ENCODE data around the gene CAPN15. TPM values are rescaled to one million over a fixed set of nuclear protein-coding genes. Genes with fewer than 3 reads are reported as not detected.

The CAPN15 gene
- total RNA-seq, 4 donors from 2014 or later, result 22.3 to 37.8 (median 27.4) TPM

DNA sequence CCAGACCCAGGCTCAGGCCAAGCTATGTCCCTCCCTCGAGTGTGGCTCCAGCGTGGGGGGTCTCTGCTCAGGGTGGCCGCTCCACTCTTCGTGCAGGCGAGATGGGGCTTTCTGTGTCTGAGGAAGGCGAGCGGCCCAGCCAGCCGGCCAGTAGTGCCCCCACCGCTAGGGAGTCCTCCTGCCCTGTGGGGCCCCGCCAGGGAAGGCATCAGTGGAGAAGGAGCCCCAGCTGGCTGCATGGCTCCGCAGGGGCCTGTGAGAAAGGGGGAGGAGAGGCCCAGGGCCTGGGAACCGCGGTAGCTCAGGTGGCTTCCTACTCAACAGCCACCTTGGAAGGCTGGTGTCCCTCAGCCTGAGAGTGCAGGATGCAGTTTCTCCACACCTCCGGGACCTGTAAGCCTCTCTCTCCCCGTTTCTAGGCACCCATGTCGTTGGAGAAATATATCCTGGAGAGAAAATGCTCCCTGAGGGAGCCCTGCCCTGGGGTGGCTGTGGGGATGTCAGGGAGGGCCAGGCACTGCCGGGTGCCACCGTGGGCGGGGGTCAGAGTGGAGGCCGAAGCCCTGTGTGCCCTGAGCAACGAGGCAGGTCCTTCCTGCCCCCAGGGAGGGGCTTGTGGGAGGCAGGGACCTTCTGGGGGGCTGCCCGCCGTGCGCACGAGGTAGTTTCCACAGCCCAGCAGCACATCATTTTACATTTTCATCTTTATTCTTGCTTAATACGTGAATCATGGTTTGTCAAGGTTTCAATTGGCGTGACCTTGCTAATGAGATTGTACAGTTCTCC lies 45.5 kb downstream of the CAPN15 start:
- DNase-seq, result no peak
- H3K36me3 ChIP-seq, result no peaks in the 10 kb centered on the region
- in situ Hi-C loops (cut with MboI; ENCODE audit: low sequenced_read_pairs in 4 of 4), result no loop called here
- TF ChIP-seq, protein P1, sequence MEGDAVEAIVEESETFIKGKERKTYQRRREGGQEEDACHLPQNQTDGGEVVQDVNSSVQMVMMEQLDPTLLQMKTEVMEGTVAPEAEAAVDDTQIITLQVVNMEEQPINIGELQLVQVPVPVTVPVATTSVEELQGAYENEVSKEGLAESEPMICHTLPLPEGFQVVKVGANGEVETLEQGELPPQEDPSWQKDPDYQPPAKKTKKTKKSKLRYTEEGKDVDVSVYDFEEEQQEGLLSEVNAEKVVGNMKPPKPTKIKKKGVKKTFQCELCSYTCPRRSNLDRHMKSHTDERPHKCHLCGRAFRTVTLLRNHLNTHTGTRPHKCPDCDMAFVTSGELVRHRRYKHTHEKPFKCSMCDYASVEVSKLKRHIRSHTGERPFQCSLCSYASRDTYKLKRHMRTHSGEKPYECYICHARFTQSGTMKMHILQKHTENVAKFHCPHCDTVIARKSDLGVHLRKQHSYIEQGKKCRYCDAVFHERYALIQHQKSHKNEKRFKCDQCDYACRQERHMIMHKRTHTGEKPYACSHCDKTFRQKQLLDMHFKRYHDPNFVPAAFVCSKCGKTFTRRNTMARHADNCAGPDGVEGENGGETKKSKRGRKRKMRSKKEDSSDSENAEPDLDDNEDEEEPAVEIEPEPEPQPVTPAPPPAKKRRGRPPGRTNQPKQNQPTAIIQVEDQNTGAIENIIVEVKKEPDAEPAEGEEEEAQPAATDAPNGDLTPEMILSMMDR (IDR thresholded peaks at IDR 0.05 in 4 of 5, conservative IDR thresholded peaks at IDR 0.05 in 1 of 5), result no peak
- TF ChIP-seq POLR2A (IDR thresholded peaks at IDR 0.05), result no peak
- H3K27me3 ChIP-seq, result no peaks in the 10 kb centered on the region
- no peak overlapping the region for H3K27ac ChIP-seq
- no peaks in the 10 kb centered on the region for H3K9me3 ChIP-seq
- peaks cover 12 to 15% of the 10 kb centered on the region in 2 donors for H3K4me1 ChIP-seq
- no peak for ATAC-seq
- no peak overlapping the region for H3K4me3 ChIP-seq
- intact Hi-C loops (cut with DNase I; ENCODE audit: low total_unique reads), result no loop called here

DNA sequence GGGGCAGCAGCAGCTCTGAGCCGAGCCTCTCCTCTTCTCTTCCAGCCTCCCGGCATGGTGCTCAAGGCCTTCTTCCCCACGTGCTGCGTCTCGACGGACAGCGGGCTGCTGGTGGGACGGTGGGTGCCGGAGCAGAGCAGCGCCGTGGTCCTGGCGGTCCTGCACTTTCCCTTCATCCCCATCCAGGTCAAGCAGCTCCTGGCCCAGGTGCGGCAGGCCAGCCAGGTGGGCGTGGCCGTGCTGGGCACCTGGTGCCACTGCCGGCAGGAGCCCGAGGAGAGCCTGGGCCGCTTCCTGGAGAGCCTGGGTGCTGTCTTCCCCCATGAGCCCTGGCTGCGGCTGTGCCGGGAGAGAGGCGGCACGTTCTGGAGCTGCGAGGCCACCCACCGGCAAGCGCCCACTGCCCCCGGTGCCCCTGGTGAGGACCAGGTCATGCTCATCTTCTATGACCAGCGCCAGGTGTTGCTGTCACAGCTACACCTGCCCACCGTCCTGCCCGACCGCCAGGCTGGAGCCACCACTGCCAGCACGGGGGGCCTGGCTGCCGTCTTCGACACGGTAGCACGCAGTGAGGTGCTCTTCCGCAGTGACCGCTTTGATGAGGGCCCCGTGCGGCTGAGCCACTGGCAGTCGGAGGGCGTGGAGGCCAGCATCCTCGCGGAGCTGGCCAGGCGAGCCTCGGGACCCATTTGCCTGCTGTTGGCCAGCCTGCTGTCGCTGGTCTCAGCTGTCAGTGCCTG lies 46.7 kb downstream of the CAPN15 start:
- H3K36me3 ChIP-seq, result no peaks in the 10 kb centered on the region
- DNase-seq, result no peak
- H3K27me3 ChIP-seq, result no peaks in the 10 kb centered on the region
- no peak overlapping the region for H3K27ac ChIP-seq
- TF ChIP-seq, protein P1 (IDR thresholded peaks at IDR 0.05 in 4 of 5, conservative IDR thresholded peaks at IDR 0.05 in 1 of 5), result no peak
- no peak for TF ChIP-seq POLR2A (IDR thresholded peaks at IDR 0.05)
- ATAC-seq, result no peak
- no peaks in the 10 kb centered on the region for H3K9me3 ChIP-seq
- in situ Hi-C loops (cut with MboI; ENCODE audit: low sequenced_read_pairs in 4 of 4) (no loop called here), intact Hi-C loops (cut with DNase I; ENCODE audit: low total_unique reads) (no loop called here)
- H3K4me3 ChIP-seq, result no peak overlapping the region
- H3K4me1 ChIP-seq, result peaks cover 7 to 10% of the 10 kb centered on the region in 2 donors

DNA sequence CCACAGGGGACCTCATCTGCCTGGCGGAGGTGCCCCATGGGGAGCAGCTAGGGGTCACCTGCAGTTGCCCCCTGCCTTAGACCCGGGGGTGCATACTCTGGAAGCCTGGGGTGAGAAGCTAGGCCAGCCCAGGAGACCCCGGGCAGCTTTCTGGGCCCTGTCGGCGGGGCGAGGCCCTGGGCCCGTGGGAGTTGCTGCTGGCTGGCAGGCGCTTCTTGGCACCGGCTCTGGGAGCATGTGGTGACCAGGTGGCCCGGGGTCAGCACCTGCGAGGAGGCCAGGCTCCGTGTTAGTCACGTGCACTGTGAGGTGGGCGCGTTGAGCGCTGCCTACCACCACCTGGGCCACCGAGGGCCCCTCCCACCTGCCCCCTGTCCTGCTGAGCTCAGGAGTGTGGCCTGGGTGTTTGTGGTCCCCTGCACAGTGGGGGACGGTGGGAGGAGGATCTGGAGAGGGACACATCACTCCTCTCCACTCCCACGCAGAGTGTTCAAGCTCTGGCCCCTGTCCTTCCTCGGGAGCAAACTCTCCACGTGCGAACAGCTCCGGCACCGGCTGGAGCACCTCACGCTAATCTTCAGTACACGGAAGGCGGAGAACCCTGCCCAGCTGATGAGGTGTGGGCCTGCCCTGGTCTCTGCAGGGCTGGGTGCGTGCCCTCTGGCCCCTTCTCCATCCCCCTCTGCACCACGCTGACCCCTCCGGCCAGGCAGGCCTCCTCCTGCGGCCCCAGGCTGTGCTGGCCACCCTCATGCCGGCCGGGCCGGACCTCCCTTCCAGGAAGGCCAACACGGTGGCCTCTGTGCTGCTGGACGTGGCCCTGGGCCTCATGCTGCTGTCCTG lies 48.1 kb downstream of the CAPN15 start:
- in situ Hi-C loops (cut with MboI; ENCODE audit: low sequenced_read_pairs in 4 of 4), result no loop called here
- H3K36me3 ChIP-seq, result no peaks in the 10 kb centered on the region
- intact Hi-C loops (cut with DNase I; ENCODE audit: low total_unique reads), result no loop called here
- no peak for ATAC-seq
- H3K27me3 ChIP-seq, result no peaks in the 10 kb centered on the region
- DNase-seq, result no peak
- H3K4me1 ChIP-seq, result peaks cover 3% of the 10 kb centered on the region in 2 donors
- TF ChIP-seq POLR2A (IDR thresholded peaks at IDR 0.05), result no peak
- TF ChIP-seq, protein P1 (IDR thresholded peaks at IDR 0.05 in 4 of 5, conservative IDR thresholded peaks at IDR 0.05 in 1 of 5), result no peak
- H3K9me3 ChIP-seq, result no peaks in the 10 kb centered on the region
- H3K27ac ChIP-seq, result no peak overlapping the region
- H3K4me3 ChIP-seq, result no peak overlapping the region

DNA sequence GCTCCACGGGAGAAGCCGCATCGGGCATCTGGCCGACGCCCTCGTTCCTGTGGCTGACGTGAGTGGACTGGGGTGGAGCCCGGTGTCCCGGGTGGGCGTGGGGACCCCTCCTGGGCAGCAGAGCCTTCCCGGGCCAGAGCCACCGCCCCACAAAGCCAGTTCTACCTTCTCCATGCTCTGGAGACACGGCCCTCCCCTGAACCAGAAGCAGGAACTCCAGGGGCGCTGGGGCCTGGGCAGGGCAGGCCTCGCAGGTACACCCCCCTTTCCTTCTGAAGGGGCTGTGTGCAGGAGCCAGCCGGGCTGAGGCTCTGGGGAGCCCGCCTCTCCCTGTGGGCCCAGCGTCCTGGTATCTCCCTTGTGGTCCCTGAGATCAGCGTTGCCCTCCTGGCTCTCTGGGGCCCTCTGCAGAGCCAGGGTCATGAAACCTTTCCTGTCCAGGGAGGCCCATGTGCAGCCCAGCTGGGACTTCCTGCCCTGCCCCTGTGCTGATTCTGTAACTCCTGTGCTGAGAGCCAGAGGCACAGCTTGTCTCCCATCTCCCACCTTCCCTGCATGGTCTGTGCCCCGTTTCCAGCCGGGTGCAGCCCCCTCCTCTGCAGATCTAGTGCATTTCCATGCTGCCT lies 48.8 kb downstream of the CAPN15 start:
- in situ Hi-C loops (cut with MboI; ENCODE audit: low sequenced_read_pairs in 4 of 4) (no loop called here), intact Hi-C loops (cut with DNase I; ENCODE audit: low total_unique reads) (no loop called here)
- ATAC-seq (no peak), DNase-seq (no peak)
- Histone ChIP-seq H3K27me3 (no peaks in the 10 kb centered on the region), H3K9me3 (no peaks in the 10 kb centered on the region), H3K27ac (no peak overlapping the region), H3K4me1 (no peaks in the 10 kb centered on the region), H3K4me3 (no peak overlapping the region), H3K36me3 (no peaks in the 10 kb centered on the region)
- no peak for TF ChIP-seq POLR2A (IDR thresholded peaks at IDR 0.05)
- TF ChIP-seq, protein P1 (IDR thresholded peaks at IDR 0.05 in 4 of 5, conservative IDR thresholded peaks at IDR 0.05 in 1 of 5), result no peak
